K562 (cell line): ENCODE results near the gene UQCR11. TPM values are rescaled to one million over a fixed set of nuclear protein-coding genes. Genes with fewer than 3 reads are reported as not detected.

Experiments used
- ARID3B ChIP-seq: fragments of 250-450 bp; sonication (Bioruptor Pico); IDR thresholded peaks from 2 replicates; pipeline ENCODE4 v1.4.0; 2020; ENCODE audit warnings: borderline replicate concordance
- BMI1 ChIP-seq: fragments of 150-350 bp; IDR thresholded peaks from 2 replicates; pipeline ENCODE4 v1.6.1; 2014; ENCODE audit warnings: low read length
- BRD9 ChIP-seq: fragments of 450-650 bp; IDR thresholded peaks from 2 replicates; pipeline ENCODE4 v1.6.1; 2018; ENCODE audit warnings: low read depth; ENCODE audit not compliant: partially characterized antibody
- CAMTA2 ChIP-seq: fragments of 250-450 bp; sonication (Bioruptor Pico); conservative IDR thresholded peaks from 2 replicates; pipeline ENCODE4 v1.5.1; 2022
- CBX1 ChIP-seq: sonication (generic); IDR thresholded peaks from 2 replicates; pipeline ENCODE4 v1.6.1; 2016; ENCODE audit warnings: antibody characterized with exemption, low read depth, mild to moderate bottlenecking
- ELF2 ChIP-seq: fragments of 250-450 bp; sonication (Bioruptor Pico); IDR thresholded peaks from 2 replicates; pipeline ENCODE4 v1.5.0; 2021; ENCODE audit warnings: mild to moderate bottlenecking
- EP400 ChIP-seq: fragments of 450-650 bp; IDR thresholded peaks from 2 replicates; pipeline ENCODE4 v1.6.1; 2017; ENCODE audit warnings: antibody characterized with exemption, mild to moderate bottlenecking, moderate library complexity
- GATAD2B ChIP-seq: fragments of 450-650 bp; IDR thresholded peaks from 2 replicates; pipeline ENCODE4 v1.6.1; 2017; ENCODE audit warnings: mild to moderate bottlenecking, borderline replicate concordance
- ID3 ChIP-seq, 2 experiments: fragments of 250-450 bp in 1 of 2; fragments of 450-650 bp in 1 of 2; sonication (Bioruptor Pico) in 1 of 2; IDR thresholded peaks; 2 replicates each; pipeline versions ENCODE4 v1.6.1 to v1.8.0; 2016 to 2021; ENCODE audit warnings: mild to moderate bottlenecking in 2 of 2, moderate library complexity in 2 of 2, missing compliant biosample characterization in 1 of 2, missing genetic modification characterization in 1 of 2
- MAZ ChIP-seq, 2 experiments: fragments of 450-650 bp in 1 of 2; sonication (generic) in 1 of 2; formaldehyde crosslinking; IDR thresholded peaks in 1 of 2; conservative IDR thresholded peaks in 1 of 2; 2 replicates each; pipeline versions ENCODE4 v1.4.0 to v1.5.0; 2020; ENCODE audit warnings: mild to moderate bottlenecking in 1 of 2, missing genetic modification reagents in 1 of 2
- MCM3 ChIP-seq: fragments of 450-650 bp; IDR thresholded peaks from 2 replicates; pipeline ENCODE4 v1.6.1; 2016
- NCOR1 ChIP-seq: fragments of 450-650 bp; IDR thresholded peaks from 2 replicates; pipeline ENCODE4 v1.6.1; 2016; ENCODE audit warnings: mild to moderate bottlenecking, moderate library complexity
- RBM15 ChIP-seq: fragments of 200-400 bp; formaldehyde crosslinking; IDR thresholded peaks from 2 replicates; pipeline ENCODE4 v1.6.1; 2018; ENCODE audit warnings: mild to moderate bottlenecking, low read length, moderate library complexity; ENCODE audit not compliant: insufficient read depth
- SMAD3 ChIP-seq: fragments of 450-650 bp; formaldehyde crosslinking; conservative IDR thresholded peaks from 2 replicates; pipeline ENCODE4 v1.4.0; 2020; ENCODE audit warnings: mild to moderate bottlenecking
- SNRNP70 ChIP-seq: fragments of 200-400 bp; formaldehyde crosslinking; optimal IDR thresholded peaks from 2 replicates; pipeline ENCODE3; 2017; ENCODE audit warnings: low read depth, low read length
- SP1 ChIP-seq: sonication (generic); formaldehyde crosslinking; IDR thresholded peaks from 2 replicates; pipeline ENCODE4 v1.8.1; 2022; ENCODE audit warnings: mild to moderate bottlenecking, missing genetic modification reagents
- TCF3 ChIP-seq: sonication (generic); formaldehyde crosslinking; IDR thresholded peaks from 2 replicates; pipeline ENCODE4 v1.4.0; 2020; ENCODE audit warnings: mild to moderate bottlenecking, missing genetic modification reagents
- TRIM25 ChIP-seq: fragments of 450-650 bp; IDR thresholded peaks from 2 replicates; pipeline ENCODE4 v1.7.0; 2016; ENCODE audit warnings: borderline replicate concordance
- polyA plus RNA-seq, 8 experiments: library from polyadenylated mRNA; depleted of rRNA in 4 of 8; stranded (reverse) in 5 of 8; unstranded in 3 of 8; fragments of >200 nt; fragmentation: Nextera tagmentation in 2 of 8; fragmentation: Illumina TruSeq in 1 of 8; extraction: Ambion mirVana in 2 of 8; extraction: Trizol in 1 of 8; gene quantifications; 2 replicates each; pipeline versions ENCODE4 v1.2.1 to v1.2.3, GENCODE V29; 2011 to 2014; ENCODE audit warnings: inconsistent platforms in 1 of 8, missing spikeins in 1 of 8
- total RNA-seq, 7 experiments: library from RNA; depleted of rRNA in 6 of 7; stranded (reverse); fragments of >200 nt in 6 of 7; fragmentation: Illumina TruSeq in 2 of 7; extraction: Trizol in 2 of 7; gene quantifications; 2 replicates each; pipeline versions ENCODE4 v1.2.1 to v1.2.3, GENCODE V29; 2011 to 2021; ENCODE audit warnings: low replicate concordance in 1 of 7
- TF ChIP-seq, protein P1 (sequence below): fragments of 250-450 bp; sonication (Bioruptor Pico); IDR thresholded peaks from 2 replicates; pipeline ENCODE4 v1.8.0; 2021; ENCODE audit warnings: moderate library complexity, mild to moderate bottlenecking, inconsistent platforms
- TF ChIP-seq, protein P2 (sequence below): fragments of 450-650 bp; IDR thresholded peaks from 2 replicates; pipeline ENCODE4 v1.6.1; 2017; ENCODE audit warnings: antibody characterized with exemption

UQCR11 gene
- total and polyA plus RNA-seq, 9 of the 15 experiments (the other 6 are each of a cell fraction or from before 2014, with no cell fraction given) = 57.6 to 394 (median 259) TPM

GRCh38 chr19:1592024-1592754 lies 13.1 kb downstream of the UQCR11 start (continued):
- TF ChIP-seq ID3 (CRISPR knock-in tag; IDR thresholded peaks at IDR 0.05) (no peak), ID3 (tag; IDR thresholded peaks at IDR 0.05) (peak; percentile 49; the same call in 1 of the 2 replicates), MCM3 (no peak), ELF2 (no peak), NCOR1 (no peak), ARID3B (no peak), SMAD3 (no peak), TRIM25 (no peak), BRD9 (no peak), MAZ (CRISPR knock-in tag; conservative IDR thresholded peaks at IDR 0.05 in 1 of 2, IDR thresholded peaks at IDR 0.05 in 1 of 2) (peak in 1 of 2 experiments; percentile 73), BMI1 (no peak), SNRNP70 (no peak), CBX1 (peak; percentile 90), SP1 (CRISPR knock-in tag) (no peak), GATAD2B (peak; percentile 81; the same call in 1 of the 2 replicates), CAMTA2 (CRISPR knock-in tag) (no peak), TCF3 (CRISPR knock-in tag) (no peak), EP400 (peak; percentile 94), RBM15 (no peak)
- TF ChIP-seq, protein P1, sequence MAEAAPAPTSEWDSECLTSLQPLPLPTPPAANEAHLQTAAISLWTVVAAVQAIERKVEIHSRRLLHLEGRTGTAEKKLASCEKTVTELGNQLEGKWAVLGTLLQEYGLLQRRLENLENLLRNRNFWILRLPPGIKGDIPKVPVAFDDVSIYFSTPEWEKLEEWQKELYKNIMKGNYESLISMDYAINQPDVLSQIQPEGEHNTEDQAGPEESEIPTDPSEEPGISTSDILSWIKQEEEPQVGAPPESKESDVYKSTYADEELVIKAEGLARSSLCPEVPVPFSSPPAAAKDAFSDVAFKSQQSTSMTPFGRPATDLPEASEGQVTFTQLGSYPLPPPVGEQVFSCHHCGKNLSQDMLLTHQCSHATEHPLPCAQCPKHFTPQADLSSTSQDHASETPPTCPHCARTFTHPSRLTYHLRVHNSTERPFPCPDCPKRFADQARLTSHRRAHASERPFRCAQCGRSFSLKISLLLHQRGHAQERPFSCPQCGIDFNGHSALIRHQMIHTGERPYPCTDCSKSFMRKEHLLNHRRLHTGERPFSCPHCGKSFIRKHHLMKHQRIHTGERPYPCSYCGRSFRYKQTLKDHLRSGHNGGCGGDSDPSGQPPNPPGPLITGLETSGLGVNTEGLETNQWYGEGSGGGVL = no peak
- TF ChIP-seq, protein P2, sequence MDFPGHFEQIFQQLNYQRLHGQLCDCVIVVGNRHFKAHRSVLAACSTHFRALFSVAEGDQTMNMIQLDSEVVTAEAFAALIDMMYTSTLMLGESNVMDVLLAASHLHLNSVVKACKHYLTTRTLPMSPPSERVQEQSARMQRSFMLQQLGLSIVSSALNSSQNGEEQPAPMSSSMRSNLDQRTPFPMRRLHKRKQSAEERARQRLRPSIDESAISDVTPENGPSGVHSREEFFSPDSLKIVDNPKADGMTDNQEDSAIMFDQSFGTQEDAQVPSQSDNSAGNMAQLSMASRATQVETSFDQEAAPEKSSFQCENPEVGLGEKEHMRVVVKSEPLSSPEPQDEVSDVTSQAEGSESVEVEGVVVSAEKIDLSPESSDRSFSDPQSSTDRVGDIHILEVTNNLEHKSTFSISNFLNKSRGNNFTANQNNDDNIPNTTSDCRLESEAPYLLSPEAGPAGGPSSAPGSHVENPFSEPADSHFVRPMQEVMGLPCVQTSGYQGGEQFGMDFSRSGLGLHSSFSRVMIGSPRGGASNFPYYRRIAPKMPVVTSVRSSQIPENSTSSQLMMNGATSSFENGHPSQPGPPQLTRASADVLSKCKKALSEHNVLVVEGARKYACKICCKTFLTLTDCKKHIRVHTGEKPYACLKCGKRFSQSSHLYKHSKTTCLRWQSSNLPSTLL = no peak
